Neural cell (in vitro differentiated cells): ENCODE measurements around the gene OR4K13. TPM values are rescaled to one million over a fixed set of nuclear protein-coding genes. Genes with fewer than 3 reads are reported as not detected.

ENCODE experiments used
- H2AFZ ChIP-seq: fragments of 200-600, 300-800 bp; sonication (generic), shearing (Covaris generic); 2 replicates; pipeline ENCODE4 v1.6.0; 2014; ENCODE audit warnings: low read depth, mild to moderate bottlenecking, antibody characterized with exemption, low read length, moderate library complexity
- H3F3A ChIP-seq: fragments of 200-600 bp; shearing (Covaris generic); 2 replicates; pipeline ENCODE4 v1.6.1; 2016; ENCODE audit warnings: mild to moderate bottlenecking, moderate library complexity, mixed read lengths, antibody characterized with exemption, low read length; ENCODE audit not compliant: insufficient read depth, poor library complexity, severe bottlenecking
- H3K27ac ChIP-seq: fragments of 200-600, 300-800 bp; sonication (generic), shearing (Covaris generic); 2 replicates; pipeline ENCODE4 v1.5.1; 2014; ENCODE audit warnings: mild to moderate bottlenecking, low read length, moderate library complexity
- H3K27me3 ChIP-seq: fragments of 300-800, 200-600 bp; sonication (generic), shearing (Covaris generic); 2 replicates; pipeline ENCODE4 v1.6.0; 2014; ENCODE audit warnings: mild to moderate bottlenecking, low read depth, low read length, moderate library complexity; ENCODE audit not compliant: insufficient read depth
- H3K36me3 ChIP-seq: fragments of 300-800, 200-600 bp; sonication (generic), shearing (Covaris generic); 2 replicates; pipeline ENCODE4 v1.5.1; 2014; ENCODE audit warnings: mild to moderate bottlenecking, antibody characterized with exemption, low read length, moderate library complexity; ENCODE audit not compliant: insufficient read depth
- H3K4me2 ChIP-seq: fragments of 300-800, 200-600 bp; sonication (generic), shearing (Covaris generic); 2 replicates; pipeline ENCODE4 v1.6.0; 2014; ENCODE audit warnings: mild to moderate bottlenecking, low read length
- H3K4me3 ChIP-seq: fragments of 300-800, 200-600 bp; sonication (generic), shearing (Covaris generic); 2 replicates; pipeline ENCODE4 v1.5.1; 2014; ENCODE audit warnings: mild to moderate bottlenecking, low read length, moderate library complexity
- H3K79me2 ChIP-seq: fragments of 200-600 bp; shearing (Covaris generic); replicated peaks from 2 replicates; pipeline ENCODE4 v1.6.0; 2014; ENCODE audit warnings: mild to moderate bottlenecking, low read length, moderate library complexity; ENCODE audit not compliant: insufficient read depth
- H3K9ac ChIP-seq: fragments of 300-800, 200-600 bp; sonication (generic), shearing (Covaris generic); 2 replicates; pipeline ENCODE4 v1.6.1; 2016; ENCODE audit warnings: mild to moderate bottlenecking, low read length, mixed read lengths
- H3K9me2 ChIP-seq: fragments of 200-600 bp; shearing (Covaris generic); 2 replicates; pipeline ENCODE4 v1.6.1; 2016; ENCODE audit warnings: mild to moderate bottlenecking, low read length, mixed read lengths; ENCODE audit not compliant: insufficient read depth
- H3K9me3 ChIP-seq: fragments of 200-600, 300-800 bp; sonication (generic), shearing (Covaris generic); 2 replicates; pipeline ENCODE4 v1.6.1; 2016; ENCODE audit warnings: mild to moderate bottlenecking, mixed run types, low read length, moderate library complexity, mixed read lengths
- H4K20me1 ChIP-seq: fragments of 200-600 bp; shearing (Covaris generic); 2 replicates; pipeline ENCODE4 v1.6.1; 2016; ENCODE audit warnings: mild to moderate bottlenecking, mixed run types; ENCODE audit not compliant: insufficient read depth
- EP300 ChIP-seq: fragments of 450-650 bp; conservative IDR thresholded peaks from 2 replicates; pipeline ENCODE4 v1.6.1; 2014; ENCODE audit warnings: antibody characterized with exemption, mild to moderate bottlenecking, moderate library complexity; ENCODE audit not compliant: poor library complexity, severe bottlenecking
- EZH2 ChIP-seq: fragments of 200-600, 300-800 bp; shearing (Covaris generic), sonication (generic); IDR thresholded peaks from 2 replicates; pipeline ENCODE4 v1.6.1; 2014; ENCODE audit warnings: antibody characterized with exemption, low read length, borderline replicate concordance, mild to moderate bottlenecking; ENCODE audit not compliant: insufficient read depth, poor library complexity, severe bottlenecking
- MXI1 ChIP-seq: fragments of 450-650 bp; conservative IDR thresholded peaks from 2 replicates; pipeline ENCODE4 v1.6.1; 2014; ENCODE audit warnings: antibody characterized with exemption, mild to moderate bottlenecking; ENCODE audit not compliant: poor library complexity, severe bottlenecking
- POLR2AphosphoS5 ChIP-seq: IDR thresholded peaks from 2 replicates; pipeline ENCODE4 v1.6.1; 2012
- RAD21 ChIP-seq: fragments of 450-650 bp; conservative IDR thresholded peaks from 2 replicates; pipeline ENCODE4 v1.6.1; 2014; ENCODE audit warnings: antibody characterized with exemption, mild to moderate bottlenecking, moderate library complexity
- REST ChIP-seq: IDR thresholded peaks from 2 replicates; pipeline ENCODE4 v1.6.1; 2012; ENCODE audit warnings: borderline replicate concordance
- SMC3 ChIP-seq: fragments of 450-650 bp; conservative IDR thresholded peaks from 2 replicates; pipeline ENCODE4 v1.6.1; 2014; ENCODE audit warnings: antibody characterized with exemption, mild to moderate bottlenecking, moderate library complexity; ENCODE audit not compliant: poor library complexity
- TAF1 ChIP-seq: IDR thresholded peaks from 2 replicates; pipeline ENCODE4 v1.6.1; 2012; ENCODE audit warnings: low read depth
- polyA plus RNA-seq: library from polyadenylated mRNA; depleted of rRNA; stranded (reverse); fragments of >200 nt; gene quantifications from 2 replicates; pipeline ENCODE4 v1.2.3, GENCODE V29; 2014
- TF ChIP-seq, protein P1 (sequence below): fragments of 450-650 bp; IDR thresholded peaks from 2 replicates; pipeline ENCODE4 v1.5.1; 2014; ENCODE audit warnings: antibody characterized with exemption, mild to moderate bottlenecking, moderate library complexity; ENCODE audit not compliant: poor library complexity, severe bottlenecking

The OR4K13 gene
- polyA plus RNA-seq, 1 donor from 2014 or later = not detected

GRCh38 chr14:20008156-20008555, 27.7 kb downstream of the OR4K13 start:
- Histone ChIP-seq H3K9me2 (no peaks in the 10 kb centered on the region), H4K20me1 (no peaks in the 10 kb centered on the region), H3K9ac (no peak overlapping the region), H3K4me3 (no peak overlapping the region), H3K27me3 (no peaks in the 10 kb centered on the region), H3F3A (no peaks in the 10 kb centered on the region), H2AFZ (no peak overlapping the region), H3K4me2 (no peak overlapping the region), H3K9me3 (peaks cover 6% of the 10 kb centered on the region), H3K27ac (no peak overlapping the region), H3K36me3 (no peaks in the 10 kb centered on the region), H3K79me2 (no peaks in the 10 kb centered on the region)
- TF ChIP-seq TAF1 (no peak), EP300 (no peak), POLR2AphosphoS5 (no peak), EZH2 (no peak), REST (no peak), SMC3 (no peak), RAD21 (no peak), MXI1 (no peak)
- TF ChIP-seq, protein P1, sequence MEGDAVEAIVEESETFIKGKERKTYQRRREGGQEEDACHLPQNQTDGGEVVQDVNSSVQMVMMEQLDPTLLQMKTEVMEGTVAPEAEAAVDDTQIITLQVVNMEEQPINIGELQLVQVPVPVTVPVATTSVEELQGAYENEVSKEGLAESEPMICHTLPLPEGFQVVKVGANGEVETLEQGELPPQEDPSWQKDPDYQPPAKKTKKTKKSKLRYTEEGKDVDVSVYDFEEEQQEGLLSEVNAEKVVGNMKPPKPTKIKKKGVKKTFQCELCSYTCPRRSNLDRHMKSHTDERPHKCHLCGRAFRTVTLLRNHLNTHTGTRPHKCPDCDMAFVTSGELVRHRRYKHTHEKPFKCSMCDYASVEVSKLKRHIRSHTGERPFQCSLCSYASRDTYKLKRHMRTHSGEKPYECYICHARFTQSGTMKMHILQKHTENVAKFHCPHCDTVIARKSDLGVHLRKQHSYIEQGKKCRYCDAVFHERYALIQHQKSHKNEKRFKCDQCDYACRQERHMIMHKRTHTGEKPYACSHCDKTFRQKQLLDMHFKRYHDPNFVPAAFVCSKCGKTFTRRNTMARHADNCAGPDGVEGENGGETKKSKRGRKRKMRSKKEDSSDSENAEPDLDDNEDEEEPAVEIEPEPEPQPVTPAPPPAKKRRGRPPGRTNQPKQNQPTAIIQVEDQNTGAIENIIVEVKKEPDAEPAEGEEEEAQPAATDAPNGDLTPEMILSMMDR = no peak

GRCh38 chr14:20002319-20002718, 33.5 kb downstream of the OR4K13 start:
- no peak overlapping the region for H3K27ac ChIP-seq
- H3K4me2 ChIP-seq = no peak overlapping the region
- TF ChIP-seq, protein P1 = no peak
- TF ChIP-seq POLR2AphosphoS5 (no peak), EP300 (no peak), TAF1 (no peak), EZH2 (no peak), REST (no peak), SMC3 (no peak), RAD21 (no peak), MXI1 (no peak)
- H3F3A ChIP-seq = no peaks in the 10 kb centered on the region
- no peaks in the 10 kb centered on the region for H3K9me2 ChIP-seq
- no peaks in the 10 kb centered on the region for H3K79me2 ChIP-seq
- H3K4me3 ChIP-seq = no peak overlapping the region
- peaks cover 7% of the 10 kb centered on the region for H3K9me3 ChIP-seq
- H3K9ac ChIP-seq = no peak overlapping the region
- H4K20me1 ChIP-seq = no peaks in the 10 kb centered on the region
- H3K27me3 ChIP-seq = no peaks in the 10 kb centered on the region
- no peaks in the 10 kb centered on the region for H3K36me3 ChIP-seq
- H2AFZ ChIP-seq = no peak overlapping the region
